Fibroblast of the aortic adventitia (primary cell): ENCODE results near the gene NDUFB11. TPM values are rescaled to one million over a fixed set of nuclear protein-coding genes. Genes with fewer than 3 reads are reported as not detected.
"Not testable (repeated sequence)": the region's sequence is repeated elsewhere in the genome, so short reads cannot be mapped to it uniquely, and the experiment has no call there.

Experiments
- DNase-seq: peaks from one replicate; pipeline ENCODE4 v3.0.0-alpha.2; 2010; ENCODE audit warnings: low read depth
- H3K4me3 ChIP-seq: 2 replicates; pipeline ENCODE4 v1.5.1; 2011; ENCODE audit warnings: low read depth, mild to moderate bottlenecking, control low read depth, low read length, moderate library complexity
- total RNA-seq: library from RNA; depleted of rRNA; stranded (reverse); fragments of >200 nt; gene quantifications from 2 replicates; pipeline ENCODE4 v1.2.3, GENCODE V29; 2012; ENCODE audit warnings: low replicate concordance
- TF ChIP-seq, protein P1 (sequence below): IDR thresholded peaks from 2 replicates; pipeline ENCODE4 v1.5.1; 2011; ENCODE audit warnings: mild to moderate bottlenecking, low read length, control low read depth, inconsistent platforms; ENCODE audit not compliant: insufficient read depth

The NDUFB11 gene
- total RNA-seq, 1 donor: 45.5 TPM

DNA sequence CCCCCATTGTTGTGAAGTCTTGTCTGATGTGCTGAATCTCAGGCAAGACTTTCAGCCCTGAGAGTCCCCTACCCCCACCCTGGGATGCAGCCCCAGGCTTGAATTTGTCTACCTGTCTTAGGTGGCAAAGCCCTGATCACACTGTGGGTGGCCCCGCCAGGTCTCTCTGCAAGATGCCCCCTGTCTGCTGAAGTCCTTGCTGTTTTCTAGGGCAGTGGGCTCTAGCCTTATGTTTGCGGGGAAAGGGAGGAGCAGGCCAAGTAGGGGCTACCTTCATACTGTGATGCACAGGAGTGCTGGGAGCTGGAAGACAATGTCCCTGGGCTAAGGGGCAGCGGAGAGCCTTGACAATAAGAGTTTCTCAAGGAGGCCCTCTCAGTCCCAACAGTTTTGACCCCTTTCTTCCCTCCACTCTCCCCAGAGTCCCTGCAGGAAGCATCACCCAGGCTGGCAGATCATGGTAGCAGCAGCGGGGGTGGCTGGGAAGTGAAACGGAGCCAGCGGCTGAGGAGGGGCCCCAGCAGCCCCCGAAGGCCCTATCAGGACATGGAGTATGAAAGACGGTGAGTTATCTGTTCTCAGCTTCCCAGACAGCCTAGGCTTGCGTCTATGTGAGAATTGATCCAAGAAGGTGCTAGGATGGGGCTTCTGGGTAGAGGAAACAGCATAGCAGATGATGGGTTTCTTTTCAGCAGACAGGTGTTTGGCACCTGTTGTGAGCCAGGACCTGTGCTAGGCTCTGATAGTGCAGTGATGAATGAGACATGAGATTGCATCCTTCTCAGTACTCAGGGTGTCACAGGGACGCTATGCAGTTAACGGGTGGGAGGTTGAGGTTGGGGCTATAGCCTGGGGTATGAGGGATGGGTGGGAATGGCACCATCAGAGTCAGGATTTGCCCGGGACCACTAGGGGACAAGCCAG is 2.7 kb upstream of the NDUFB11 start:
- no peak for DNase-seq

DNA sequence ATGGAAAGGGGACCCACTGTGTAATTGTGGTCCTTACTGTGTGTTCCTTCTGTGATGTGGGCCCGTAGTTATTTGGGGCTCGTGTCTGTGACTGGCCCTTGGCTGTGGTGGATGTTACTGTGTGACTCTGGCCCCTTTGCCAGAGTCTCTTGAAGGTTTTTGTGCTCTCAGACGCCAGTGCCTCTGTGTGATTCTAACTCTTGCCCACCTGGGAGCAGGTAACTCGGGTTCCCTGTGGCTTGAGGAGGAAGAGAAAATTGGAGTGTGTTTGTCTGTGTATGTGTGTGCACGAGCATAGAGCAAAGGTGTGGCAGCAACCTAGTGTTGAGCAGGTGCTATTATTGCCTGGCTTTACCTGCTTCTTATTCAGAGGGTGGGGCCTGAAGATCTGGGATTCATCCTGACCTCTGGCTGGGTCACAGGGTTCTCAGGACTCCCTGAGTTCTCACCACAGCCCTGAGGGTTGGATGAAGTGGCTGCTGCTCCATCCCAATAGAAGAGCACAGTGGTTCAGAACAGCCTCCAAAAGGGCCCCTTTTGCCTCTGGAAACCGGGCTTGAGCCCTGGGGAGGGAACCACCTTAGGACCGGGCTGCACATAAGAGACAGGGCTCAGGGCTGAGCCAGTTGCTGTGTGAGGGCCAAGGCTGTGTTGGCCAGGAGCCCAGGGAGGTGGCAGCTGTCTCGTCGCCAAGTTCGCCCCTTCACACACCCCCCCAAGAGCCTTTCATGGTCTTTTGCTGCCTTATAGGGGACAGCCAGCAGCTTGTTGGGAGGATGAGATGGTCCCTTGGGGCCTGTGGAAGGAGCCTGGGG is 1.8 kb upstream of the NDUFB11 start:
- DNase-seq: no peak
- TF ChIP-seq, protein P1, sequence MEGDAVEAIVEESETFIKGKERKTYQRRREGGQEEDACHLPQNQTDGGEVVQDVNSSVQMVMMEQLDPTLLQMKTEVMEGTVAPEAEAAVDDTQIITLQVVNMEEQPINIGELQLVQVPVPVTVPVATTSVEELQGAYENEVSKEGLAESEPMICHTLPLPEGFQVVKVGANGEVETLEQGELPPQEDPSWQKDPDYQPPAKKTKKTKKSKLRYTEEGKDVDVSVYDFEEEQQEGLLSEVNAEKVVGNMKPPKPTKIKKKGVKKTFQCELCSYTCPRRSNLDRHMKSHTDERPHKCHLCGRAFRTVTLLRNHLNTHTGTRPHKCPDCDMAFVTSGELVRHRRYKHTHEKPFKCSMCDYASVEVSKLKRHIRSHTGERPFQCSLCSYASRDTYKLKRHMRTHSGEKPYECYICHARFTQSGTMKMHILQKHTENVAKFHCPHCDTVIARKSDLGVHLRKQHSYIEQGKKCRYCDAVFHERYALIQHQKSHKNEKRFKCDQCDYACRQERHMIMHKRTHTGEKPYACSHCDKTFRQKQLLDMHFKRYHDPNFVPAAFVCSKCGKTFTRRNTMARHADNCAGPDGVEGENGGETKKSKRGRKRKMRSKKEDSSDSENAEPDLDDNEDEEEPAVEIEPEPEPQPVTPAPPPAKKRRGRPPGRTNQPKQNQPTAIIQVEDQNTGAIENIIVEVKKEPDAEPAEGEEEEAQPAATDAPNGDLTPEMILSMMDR: no peak
- H3K4me3 ChIP-seq: peak overlapping the region; percentile 79

More for the DNA sequence above, 2.7 kb upstream of the NDUFB11 start:
- peak overlapping the region; percentile 79 for H3K4me3 ChIP-seq
- TF ChIP-seq, protein P1: no peak

DNA sequence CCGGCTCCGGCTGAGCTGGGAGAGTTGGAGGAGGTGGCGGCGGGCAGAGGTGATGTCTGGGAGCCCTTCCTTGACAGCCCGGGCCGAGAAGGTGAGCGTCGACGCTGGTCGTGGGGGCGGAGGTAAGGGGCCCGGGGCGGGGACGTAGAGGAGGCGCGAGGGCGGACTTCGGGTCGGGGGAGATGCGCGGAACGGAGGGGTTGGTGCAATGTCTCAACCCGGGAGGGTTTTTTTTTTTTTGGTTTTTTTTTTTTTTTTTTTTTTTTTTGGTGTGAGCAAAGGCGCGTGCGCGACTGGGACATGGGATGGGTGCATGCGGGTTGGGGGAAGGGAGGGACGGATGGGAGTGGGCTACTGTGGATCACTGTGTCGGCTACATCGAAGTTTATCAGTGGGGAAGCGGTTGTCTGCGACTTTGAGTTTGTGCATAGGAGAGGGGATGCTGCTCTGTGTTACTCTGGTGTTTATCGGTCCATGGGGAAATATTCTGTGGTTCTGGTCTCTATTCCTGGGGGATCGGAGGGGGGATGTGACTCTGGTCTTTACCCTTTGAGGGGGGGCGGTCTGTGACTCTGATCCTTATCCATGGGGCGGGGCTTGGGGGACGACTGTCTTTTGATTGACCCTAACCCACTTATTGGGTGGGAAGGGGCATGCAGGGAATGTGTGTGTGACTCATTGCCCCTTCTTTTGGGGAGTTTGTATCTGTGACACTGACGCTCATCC is 1.1 kb upstream of the NDUFB11 start:
- peak overlapping the region; percentile 79 for H3K4me3 ChIP-seq
- TF ChIP-seq, protein P1: no peak
- DNase-seq: peak; percentile 10

DNA sequence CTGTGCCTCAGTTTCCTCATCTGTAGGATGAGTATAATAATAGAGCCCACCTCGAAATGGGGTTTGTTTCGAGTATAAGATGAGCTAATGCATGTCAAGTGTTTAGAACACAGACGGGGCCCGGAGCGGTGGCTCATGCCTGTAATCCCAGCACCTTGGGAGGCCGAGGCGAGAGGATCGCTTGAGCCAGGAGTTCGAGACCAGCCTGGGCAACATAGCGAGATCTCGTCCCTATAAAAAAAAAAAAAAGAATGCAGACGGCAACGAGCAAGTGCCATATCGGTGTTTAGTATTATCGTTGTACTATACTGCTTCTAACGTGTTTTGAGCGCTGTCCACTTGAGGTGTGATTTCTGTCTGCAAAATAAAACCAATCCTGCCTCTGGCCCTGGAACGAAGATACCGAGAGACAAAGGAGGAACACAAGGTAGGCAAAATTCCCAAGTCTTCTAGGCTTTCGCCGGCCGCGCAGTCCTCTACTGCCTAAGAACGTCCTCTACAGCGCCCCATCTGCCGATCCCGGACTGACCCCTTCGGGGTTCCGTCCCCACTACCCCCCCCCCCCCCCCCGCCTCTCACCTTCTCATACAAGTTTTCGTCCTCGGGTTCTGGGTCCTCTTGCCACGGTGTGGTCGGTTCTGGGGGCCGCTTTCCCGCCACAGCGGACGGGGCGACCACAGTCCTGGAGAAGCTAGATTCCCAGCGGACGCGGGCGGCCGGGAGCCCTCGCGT is 442 bp downstream of the NDUFB11 start:
- peak overlapping the region; percentile 80 for H3K4me3 ChIP-seq
- DNase-seq: peak; percentile 38
- TF ChIP-seq, protein P1: no peak

DNA sequence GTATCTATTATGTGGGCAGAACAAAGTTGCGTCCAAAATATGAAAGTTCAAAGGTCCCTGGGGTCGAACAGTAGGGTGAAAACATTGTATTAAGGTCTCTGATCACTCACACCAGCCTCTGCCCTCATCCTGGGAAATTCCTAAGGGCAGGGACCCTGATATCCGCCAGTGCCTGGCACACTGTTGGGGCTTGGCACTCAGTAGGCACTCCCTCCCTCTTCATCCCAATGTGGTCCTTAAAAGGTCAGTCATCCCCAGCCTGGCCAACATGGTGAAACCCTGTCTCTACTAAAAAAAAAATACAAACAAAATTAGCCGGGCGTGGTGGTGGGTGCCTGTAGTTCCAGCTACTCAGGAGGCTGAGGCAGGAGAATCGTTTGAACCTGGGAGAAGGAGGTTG is 6.3 kb downstream of the NDUFB11 start:
- no peak for DNase-seq
- H3K4me3 ChIP-seq: no peak overlapping the region
- TF ChIP-seq, protein P1: no peak

DNA sequence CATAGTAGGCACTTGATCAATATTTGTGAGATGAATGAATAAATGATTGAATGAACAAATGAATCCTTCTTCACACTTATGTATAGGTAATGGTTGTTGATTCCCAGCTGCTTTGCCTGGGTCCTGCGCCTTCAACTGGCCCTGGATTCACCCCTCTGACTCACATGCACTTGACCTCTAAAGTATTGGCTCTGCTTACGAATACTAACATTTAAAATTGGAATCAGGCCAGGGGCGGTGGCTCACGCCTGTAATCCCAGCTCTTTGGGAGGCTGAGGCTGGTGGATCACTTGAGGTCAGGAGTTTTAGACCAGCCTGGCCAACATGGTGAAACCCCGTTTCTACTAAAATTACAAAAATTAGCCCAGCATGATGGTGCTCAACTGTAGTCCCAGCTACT is 8.9 kb downstream of the NDUFB11 start:
- peak; percentile 43 for DNase-seq
- H3K4me3 ChIP-seq: not testable (repeated sequence)
